Measurements from ENCODE around the gene RABAC1.
"Not testable (repeated sequence)": the region's sequence is repeated elsewhere in the genome, so short reads cannot be mapped to it uniquely, and the experiment has no call there.

Gene RABAC1

DNA sequence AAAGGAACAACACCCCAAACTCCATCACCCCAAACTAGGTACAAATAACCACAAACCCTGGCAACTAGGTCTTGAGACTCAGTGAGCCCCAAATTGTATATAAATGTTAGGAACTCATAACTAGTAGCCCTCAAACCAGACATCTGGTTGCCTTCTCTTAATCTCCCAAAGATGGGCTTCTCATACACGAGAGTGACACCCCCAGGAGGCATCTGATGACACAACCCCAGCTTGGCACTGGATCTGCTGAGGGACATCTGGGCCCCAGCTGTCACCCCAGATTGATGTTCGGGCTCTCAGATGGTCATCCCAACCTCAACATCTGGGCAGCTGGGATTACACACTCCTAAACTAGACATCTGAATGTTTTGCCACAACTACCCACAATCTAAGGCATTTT is 14.8 kb downstream of the RABAC1 start:
- no peak for DNase-seq

DNA sequence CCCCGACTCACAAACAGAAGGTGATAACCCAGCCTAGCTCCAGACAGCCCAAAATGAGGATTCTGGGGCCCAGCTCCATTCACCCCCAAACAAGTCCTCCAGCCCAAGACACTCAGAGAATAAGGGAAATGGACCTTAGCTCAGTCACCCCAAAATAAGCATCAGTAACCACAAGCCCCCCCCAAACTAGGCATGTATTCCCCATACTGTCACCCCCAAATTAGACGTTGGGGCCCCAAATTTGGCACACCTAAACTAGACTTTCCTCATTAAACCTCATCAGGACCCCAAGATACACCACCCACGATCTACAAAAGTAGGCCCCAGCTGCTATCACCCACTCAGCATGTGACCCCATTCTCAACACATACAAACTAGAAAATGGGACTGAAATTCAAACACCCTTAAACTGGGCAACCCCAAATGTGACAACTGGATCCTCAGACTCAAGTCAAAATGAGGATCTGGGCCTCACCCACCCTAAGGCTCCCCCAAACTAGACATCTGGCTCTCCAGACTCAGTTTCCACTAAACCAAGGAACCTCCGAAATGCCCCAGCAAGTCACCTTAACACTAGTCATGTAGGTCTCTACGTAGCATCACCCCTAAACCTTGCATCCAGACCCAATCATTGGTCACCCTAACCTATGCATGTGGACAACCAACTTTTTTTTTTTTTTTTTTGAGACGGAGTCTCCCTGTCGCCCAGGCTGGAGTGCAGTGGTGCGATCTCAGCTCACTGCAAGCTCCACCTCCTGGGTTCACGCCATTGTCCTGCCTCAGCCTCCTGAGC is 17.5 kb downstream of the RABAC1 start:
- DNase-seq: no peak

DNA sequence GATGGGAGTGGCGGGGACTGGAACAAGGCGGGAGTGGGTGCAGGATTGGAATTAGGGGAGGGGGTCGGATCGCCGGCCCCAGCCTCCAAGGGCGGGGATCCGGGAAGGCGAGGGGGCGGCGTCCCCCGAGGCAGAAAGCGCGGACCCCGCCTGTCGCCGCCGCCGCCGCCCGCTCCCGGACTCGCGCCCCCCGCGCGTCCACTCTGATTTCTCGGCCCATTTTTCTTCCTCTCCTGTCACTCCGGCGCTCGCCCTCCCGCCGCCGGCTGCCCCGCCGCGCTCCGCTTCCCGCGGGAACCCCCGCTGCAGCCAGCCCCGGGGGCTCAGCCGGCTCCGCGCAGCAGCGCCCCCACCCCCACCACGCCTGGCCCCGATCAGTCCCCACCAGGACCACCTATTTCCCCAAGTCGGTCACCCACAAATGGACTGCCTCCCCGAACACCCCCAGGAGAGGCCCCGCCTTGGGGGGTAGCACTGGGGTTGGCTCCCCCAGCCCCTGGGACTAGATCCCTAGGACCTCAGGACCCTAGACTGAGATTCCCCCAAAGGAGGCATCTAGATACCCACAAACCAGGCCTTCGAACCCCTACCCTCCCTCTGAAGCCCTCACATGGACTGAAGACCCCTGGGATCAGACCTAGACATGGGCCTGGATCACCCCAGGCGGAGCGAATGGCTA is 18.3 kb downstream of the RABAC1 start:
- DNase-seq: no peak

DNA sequence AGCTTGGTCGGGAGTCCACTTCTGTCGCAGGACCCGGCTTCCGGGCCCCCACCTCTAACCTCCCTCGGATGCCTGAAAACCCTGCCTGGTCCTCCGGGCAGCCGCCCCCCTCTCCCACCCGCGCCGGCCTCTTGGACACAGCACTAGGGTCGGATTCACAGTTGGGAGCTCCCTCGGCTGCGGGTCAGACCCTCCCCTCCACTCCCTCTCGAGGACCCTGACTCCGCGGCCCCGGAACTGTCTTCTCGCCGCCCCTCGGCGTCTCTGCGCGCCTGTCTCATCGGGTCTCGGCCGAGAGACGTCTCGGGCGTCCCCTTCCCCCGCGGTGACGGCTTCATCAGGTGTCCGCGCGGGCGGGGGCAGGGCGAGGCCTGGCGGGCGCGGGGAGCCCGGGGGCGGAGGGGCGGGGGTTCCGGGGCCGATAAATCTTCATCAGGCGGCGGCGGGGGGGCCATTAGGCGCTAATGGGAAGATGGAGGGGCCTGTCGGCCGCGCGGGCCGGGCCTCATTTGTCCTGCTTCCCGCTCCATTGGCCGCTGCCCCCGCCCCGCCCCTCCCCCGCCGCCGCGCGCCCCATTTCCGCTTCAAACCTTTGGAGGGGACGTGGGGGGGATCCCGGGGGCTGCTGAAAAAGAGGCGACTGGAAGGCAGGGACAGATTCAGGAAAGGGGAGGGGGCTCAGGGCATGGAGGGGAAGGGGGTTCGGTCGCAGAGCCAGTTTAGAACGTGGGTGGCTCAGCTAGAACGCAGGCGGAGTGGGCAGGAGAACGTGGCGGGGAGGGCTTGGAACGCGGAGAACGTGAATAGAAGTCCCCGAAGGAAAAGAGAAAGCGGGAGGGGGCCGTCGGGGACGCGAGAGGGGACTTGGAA is 19.0 kb downstream of the RABAC1 start:
- DNase-seq: peak; percentile 21 to 27

DNA sequence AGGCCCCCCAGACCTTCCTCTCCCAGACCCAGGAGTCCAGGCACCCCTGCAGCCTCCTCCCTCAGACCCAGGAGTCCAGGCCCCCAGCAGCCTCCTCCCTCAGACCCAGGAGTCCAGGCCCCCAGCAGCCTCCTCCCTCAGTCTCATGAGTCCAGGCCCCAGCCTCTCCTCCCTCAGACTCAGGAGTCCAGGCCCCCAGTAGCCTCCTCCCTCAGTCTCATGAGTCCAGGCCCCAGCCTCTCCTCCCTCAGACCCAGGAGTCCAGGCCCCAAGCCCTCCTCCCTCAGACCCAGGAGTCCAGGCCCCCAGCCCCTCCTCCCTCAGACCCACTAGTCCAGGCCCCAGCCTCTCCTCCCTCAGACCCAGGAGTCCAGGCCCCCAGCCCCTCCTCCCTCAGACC is 19.9 kb downstream of the RABAC1 start:
- DNase-seq: not testable (repeated sequence)

GRCh38 chr19:41937525-41938468 is 21.3 kb downstream of the RABAC1 start:
- no peak for DNase-seq

DNA sequence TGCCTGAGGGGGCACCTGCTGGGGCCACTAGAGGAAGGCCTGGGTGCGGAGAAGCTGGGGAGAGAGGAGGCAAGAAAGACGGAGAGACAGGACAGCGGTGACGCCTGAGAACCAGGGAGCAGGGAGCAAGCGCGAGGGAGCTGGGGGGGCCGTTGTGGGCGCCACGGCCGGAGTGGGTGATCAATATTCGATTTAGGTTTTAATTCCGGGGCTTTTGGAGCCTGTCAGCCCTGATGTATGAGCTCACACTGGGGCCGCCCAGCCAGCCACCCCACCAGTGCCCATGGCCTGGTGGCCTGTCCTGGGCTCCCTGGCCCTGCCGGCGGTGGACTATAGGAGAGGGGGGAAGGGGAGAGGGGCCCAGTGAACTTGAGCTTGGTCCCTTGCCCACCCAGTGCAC is 22.2 kb downstream of the RABAC1 start:
- DNase-seq: no peak

DNA sequence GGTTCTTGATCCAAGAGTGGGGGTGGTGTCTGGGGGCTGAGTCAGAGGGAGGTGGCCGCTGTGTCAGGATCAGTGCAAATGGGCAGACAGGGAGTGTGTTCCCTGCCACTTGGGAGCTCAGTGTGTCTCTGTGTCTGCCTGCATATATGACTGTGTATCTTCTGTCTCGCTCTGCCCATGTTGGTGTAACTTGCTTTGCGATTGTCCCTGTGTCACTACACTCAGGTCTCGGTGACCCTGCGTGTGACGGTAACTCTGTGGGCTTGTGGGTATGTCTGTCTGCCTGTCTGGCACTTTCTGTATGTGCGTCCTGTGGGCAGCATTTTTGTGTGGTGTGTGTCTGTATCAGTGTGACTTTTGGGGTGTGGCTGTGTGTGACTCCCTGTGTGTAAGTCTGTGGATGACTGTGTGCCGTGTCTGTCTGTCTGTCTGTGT is 22.7 kb downstream of the RABAC1 start:
- DNase-seq: no peak

GRCh38 chr19:41935760-41936415 is 23.2 kb downstream of the RABAC1 start:
- no peak for DNase-seq

DNA sequence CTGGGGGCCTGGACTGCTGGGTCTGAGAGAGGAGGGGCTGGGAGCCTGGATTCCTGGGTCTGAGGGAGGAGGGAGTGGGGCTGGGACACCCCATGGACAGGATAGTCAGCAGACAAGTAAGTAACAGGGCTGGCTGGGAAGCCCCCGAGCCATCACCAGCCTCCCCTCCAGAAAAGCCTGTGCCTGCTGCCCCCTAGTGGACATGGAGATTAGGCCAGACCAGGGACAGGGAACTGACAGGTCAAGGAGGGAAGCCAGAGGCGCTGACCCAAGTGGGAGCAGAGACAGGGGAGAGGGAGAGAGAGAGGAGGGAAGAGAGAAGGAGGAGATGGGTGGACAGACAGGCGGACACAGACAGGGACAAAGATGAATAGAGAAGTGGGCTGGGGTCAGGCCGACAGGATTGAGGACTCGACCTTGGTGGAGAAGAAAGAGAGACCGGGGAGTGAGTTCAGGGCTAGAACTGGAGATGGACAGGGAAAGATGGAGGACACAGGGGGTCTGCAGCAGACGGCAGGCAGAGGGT is 24.2 kb downstream of the RABAC1 start:
- peak in 1 of 2 experiments; percentile 52 for DNase-seq

DNA sequence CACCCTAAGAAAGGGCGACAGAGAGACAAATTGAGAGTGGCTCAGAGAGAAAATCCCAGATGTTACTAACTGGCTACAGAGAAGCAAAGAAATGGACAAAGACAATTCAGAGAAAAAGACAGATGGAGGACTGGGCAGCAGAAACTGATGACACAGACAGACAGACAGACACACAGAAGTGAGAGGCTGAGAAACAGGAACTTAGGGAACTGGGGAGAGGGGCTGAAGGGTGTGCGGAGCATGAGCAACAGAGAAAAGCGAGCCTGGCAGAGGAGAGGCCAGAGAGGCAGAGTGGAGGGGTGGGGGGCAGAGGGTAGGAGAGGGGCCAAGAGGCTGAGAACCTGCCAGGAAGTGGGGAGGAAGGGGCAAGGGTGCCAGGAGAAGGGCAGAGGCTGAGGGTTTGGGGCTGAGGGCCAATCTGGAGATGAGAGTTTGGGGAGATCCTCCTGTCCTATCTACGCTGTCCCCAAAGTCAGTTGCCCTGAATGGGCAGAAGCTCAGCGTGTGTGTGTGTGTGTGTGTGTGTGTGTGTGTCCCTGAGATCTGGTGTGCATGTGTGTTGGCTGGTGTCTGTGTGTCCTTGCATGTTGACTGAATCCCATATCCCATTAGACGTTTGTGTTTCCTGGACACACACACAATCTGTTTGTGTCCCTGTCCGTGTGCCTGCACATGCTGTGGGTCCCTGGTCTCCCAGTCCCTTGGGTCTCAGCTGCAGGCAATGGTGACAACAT is 25.3 kb downstream of the RABAC1 start:
- no peak for DNase-seq

- DNase-seq: no peak
These were observed 26.3 kb downstream of the RABAC1 start for GRCh38 chr19:41932720-41933332.

GRCh38 chr19:41932259-41932719 is 26.8 kb downstream of the RABAC1 start:
- no peak for DNase-seq

DNA sequence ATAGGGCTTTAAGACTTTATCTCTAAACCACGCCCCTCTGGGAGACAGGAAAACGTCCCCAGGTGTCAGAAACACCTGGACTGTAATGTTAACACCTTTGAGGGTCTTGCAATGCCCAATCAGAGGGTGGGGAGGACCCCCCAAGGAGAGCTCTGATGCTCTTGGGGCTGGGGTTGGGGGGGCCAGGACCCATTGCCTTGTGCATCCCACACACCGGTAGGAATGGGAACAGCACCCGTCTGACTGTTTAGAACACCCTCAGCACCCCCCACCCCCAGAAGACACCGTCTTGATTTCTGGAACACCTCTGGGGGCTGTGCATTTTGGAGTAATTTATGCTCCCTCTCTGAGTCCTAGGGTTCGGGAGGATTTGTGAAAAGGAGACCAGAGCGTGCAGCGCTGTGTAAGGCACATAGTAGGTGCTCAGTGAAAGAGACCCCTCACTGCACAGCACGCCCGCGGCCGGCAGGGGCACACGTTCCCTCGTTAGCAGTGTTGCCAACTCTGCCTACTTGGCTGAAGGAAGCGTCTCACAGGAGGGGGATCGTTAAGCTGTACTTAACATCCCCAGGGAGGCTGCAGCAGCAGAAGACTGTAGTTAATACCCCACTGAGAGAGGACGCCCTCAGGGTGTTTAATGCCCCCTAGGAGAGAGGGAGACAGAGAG is 28.1 kb downstream of the RABAC1 start:
- DNase-seq: no peak

- DNase-seq: no peak
These were observed 28.8 kb downstream of the RABAC1 start for GRCh38 chr19:41930322-41930722.

GRCh38 chr19:41929536-41930071 is 29.5 kb downstream of the RABAC1 start:
- DNase-seq: no peak

- DNase-seq: no peak
These were observed 30.2 kb downstream of the RABAC1 start for GRCh38 chr19:41928754-41929535.

DNA sequence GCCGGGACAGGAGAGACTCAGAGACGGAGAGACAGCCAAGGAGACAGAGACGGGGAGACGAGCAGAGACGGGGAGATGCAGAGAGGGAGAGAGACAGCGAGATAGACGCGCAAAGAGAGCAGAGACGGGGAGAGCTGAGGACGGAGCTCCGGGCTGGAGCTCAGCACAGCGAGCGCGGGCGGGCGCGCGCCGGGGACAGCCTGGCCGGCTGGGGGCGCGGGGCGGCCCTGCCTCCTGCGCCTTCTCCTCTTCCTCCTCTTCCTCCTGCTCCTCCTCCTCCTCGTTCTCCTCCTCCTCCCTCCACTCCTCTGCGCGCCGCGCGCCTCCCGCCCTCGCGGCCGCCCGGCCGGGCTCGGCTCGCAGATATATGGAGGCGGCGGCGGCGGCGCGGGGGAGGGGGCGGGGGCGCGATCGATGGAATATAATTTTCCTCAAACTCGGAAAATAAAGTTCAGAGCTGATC is 30.9 kb downstream of the RABAC1 start, which contains the start of gene ERFL:
ERFL (minus strand) TSS at position 229 of the 463 bp plus-strand sequence. CDS start 15,530 bp downstream, outside the sequence.
- no peak for DNase-seq

Data from SHP77 (cell line).